ENCODE results near the gene PVR.

DNA sequence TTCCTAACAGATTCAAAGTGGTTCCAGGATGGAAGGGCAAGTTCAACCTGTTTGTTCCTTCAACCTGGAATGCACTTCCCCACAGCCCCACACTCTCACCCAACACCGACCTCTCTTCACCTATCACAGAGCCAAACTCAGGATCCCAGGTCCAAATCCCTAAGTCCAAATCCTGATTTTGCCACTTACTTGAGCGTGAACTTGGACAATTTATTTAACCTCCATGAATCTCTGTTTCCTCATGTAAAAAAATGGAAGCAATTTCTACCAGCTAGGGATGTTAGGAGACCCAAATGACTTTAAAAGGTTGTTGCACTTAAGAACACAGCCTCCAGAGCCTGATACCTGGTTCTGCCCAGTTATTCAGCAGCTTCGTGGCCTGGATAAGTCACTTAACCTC is 35.8 kb upstream of the PVR start:
- TF ChIP-seq, protein P1, sequence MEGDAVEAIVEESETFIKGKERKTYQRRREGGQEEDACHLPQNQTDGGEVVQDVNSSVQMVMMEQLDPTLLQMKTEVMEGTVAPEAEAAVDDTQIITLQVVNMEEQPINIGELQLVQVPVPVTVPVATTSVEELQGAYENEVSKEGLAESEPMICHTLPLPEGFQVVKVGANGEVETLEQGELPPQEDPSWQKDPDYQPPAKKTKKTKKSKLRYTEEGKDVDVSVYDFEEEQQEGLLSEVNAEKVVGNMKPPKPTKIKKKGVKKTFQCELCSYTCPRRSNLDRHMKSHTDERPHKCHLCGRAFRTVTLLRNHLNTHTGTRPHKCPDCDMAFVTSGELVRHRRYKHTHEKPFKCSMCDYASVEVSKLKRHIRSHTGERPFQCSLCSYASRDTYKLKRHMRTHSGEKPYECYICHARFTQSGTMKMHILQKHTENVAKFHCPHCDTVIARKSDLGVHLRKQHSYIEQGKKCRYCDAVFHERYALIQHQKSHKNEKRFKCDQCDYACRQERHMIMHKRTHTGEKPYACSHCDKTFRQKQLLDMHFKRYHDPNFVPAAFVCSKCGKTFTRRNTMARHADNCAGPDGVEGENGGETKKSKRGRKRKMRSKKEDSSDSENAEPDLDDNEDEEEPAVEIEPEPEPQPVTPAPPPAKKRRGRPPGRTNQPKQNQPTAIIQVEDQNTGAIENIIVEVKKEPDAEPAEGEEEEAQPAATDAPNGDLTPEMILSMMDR (IDR thresholded peaks at IDR 0.05; ENCODE audit: insufficient read depth, low read length): no peak
- no peak for TF ChIP-seq GABPA (IDR thresholded peaks at IDR 0.05; ENCODE audit: low read depth)
